ENCODE results near the gene LRRC8D. TPM values are rescaled to one million over a fixed set of nuclear protein-coding genes. Genes with fewer than 3 reads are reported as not detected.

Gene LRRC8D
- total RNA-seq, 2 donors from 2014 or later: 7.6 to 13.0 TPM

GRCh38 chr1:89865498-89866382, 44.9 kb downstream of the LRRC8D start:
- DNase-seq (no peak), ATAC-seq (peak; percentile 93)
- H3K27ac ChIP-seq: peak overlapping the region in 3 of 4 donors; percentile 28 to 51 (median 44)
- intact Hi-C loops (cut with DNase I): no loop called here
- H3K4me1 ChIP-seq: peaks cover 20% of the 10 kb centered on the region
- whole genome bisulfite sequencing, 2 donors: 38 to 47% methylated on average over 4 of the region's 4 CpGs
- H3K4me3 ChIP-seq: no peak overlapping the region
- no peaks in the 10 kb centered on the region for H3K27me3 ChIP-seq
- H3K9me3 ChIP-seq: no peaks in the 10 kb centered on the region
- no peaks in the 10 kb centered on the region for H3K36me3 ChIP-seq (replicated peaks in 1 of 2; ENCODE audit: insufficient read depth in 1 of 2, low read depth in 2 of 2)
- no peak for TF ChIP-seq CTCF (IDR thresholded peaks at IDR 0.05)
- TF ChIP-seq POLR2A (IDR thresholded peaks at IDR 0.05): no peak

- ATAC-seq: no peak
- TF ChIP-seq POLR2A (IDR thresholded peaks at IDR 0.05): no peak
- TF ChIP-seq CTCF (IDR thresholded peaks at IDR 0.05): no peak
- no peak for DNase-seq
- H3K27me3 ChIP-seq: no peaks in the 10 kb centered on the region
- H3K27ac ChIP-seq: peak overlapping the region in 3 of 4 donors; percentile 28 to 51 (median 44)
- H3K4me1 ChIP-seq: peaks cover 28% of the 10 kb centered on the region
- WGBS, 2 donors: 94 to 95% methylated on average over 7 of the region's 7 CpGs
- H3K36me3 ChIP-seq (replicated peaks in 1 of 2; ENCODE audit: insufficient read depth in 1 of 2, low read depth in 2 of 2): no peaks in the 10 kb centered on the region
- H3K4me3 ChIP-seq: no peak overlapping the region
- H3K9me3 ChIP-seq: no peaks in the 10 kb centered on the region
- intact Hi-C loops (cut with DNase I): no loop called here
These were observed 45.7 kb downstream of the LRRC8D start for GRCh38 chr1:89866568-89866967.

GRCh38 chr1:89870998-89871397, 50.2 kb downstream of the LRRC8D start:
- no peaks in the 10 kb centered on the region for H3K27me3 ChIP-seq
- peaks cover 34% of the 10 kb centered on the region for H3K4me1 ChIP-seq
- no peak overlapping the region for H3K4me3 ChIP-seq
- ATAC-seq: peak; percentile 37
- WGBS, 2 donors: 15 to 25% methylated on average over 3 of the region's 3 CpGs
- H3K27ac ChIP-seq: peak overlapping the region in 1 of 4 donors; percentile 8
- no peaks in the 10 kb centered on the region for H3K9me3 ChIP-seq
- TF ChIP-seq CTCF (IDR thresholded peaks at IDR 0.05) (no peak), POLR2A (IDR thresholded peaks at IDR 0.05) (no peak)
- no peak for DNase-seq
- H3K36me3 ChIP-seq (replicated peaks in 1 of 2; ENCODE audit: insufficient read depth in 1 of 2, low read depth in 2 of 2): no peaks in the 10 kb centered on the region
- intact Hi-C loops (cut with DNase I): no loop called here

- intact Hi-C loops (cut with DNase I): no loop called here
These were observed 51.1 kb downstream of the LRRC8D start for GRCh38 chr1:89871768-89872473.

More at GRCh38 chr1:89871768-89872473, 51.1 kb downstream of the LRRC8D start:
- DNase-seq (peak in 2 of 4 donors; percentile 5 to 30), ATAC-seq (no peak)
- 75 to 85% methylated on average over 9 of the region's 9 CpGs for WGBS, 2 donors
- H3K4me1 ChIP-seq: peaks cover 27% of the 10 kb centered on the region
- H3K9me3 ChIP-seq: no peaks in the 10 kb centered on the region
- H3K4me3 ChIP-seq: no peak overlapping the region
- no peak for TF ChIP-seq CTCF (IDR thresholded peaks at IDR 0.05)
- no peak for TF ChIP-seq POLR2A (IDR thresholded peaks at IDR 0.05)
- peak overlapping the region in 1 of 4 donors; percentile 16 for H3K27ac ChIP-seq
- no peaks in the 10 kb centered on the region for H3K27me3 ChIP-seq
- no peaks in the 10 kb centered on the region for H3K36me3 ChIP-seq (replicated peaks in 1 of 2; ENCODE audit: insufficient read depth in 1 of 2, low read depth in 2 of 2)
